HUES48 (cell line): ENCODE measurements around the gene CXADR.
A peak's percentile ranks its signal among the peaks of the same experiment; 100 is the strongest.

Source experiments
- H3K27ac ChIP-seq: one replicate; pipeline ENCODE4 v1.7.0; 2013; ENCODE audit warnings: low read depth, low read length, inconsistent platforms
- H3K27me3 ChIP-seq: 2 replicates; pipeline ENCODE4 v1.6.1; 2013; ENCODE audit warnings: mild to moderate bottlenecking, low read length; ENCODE audit not compliant: control insufficient read depth, insufficient read depth
- H3K36me3 ChIP-seq: 2 replicates; pipeline ENCODE4 v1.6.1; 2013; ENCODE audit warnings: low read length; ENCODE audit not compliant: control insufficient read depth, insufficient read depth
- H3K4me1 ChIP-seq: 2 replicates; pipeline ENCODE4 v1.6.1; 2013; ENCODE audit warnings: mild to moderate bottlenecking, low read length; ENCODE audit not compliant: control insufficient read depth, insufficient read depth
- H3K4me3 ChIP-seq: 2 replicates; pipeline ENCODE4 v1.5.1; 2013; ENCODE audit warnings: mild to moderate bottlenecking, low read depth, low read length
- H3K9ac ChIP-seq: 2 replicates; pipeline ENCODE4 v1.6.1; 2013; ENCODE audit warnings: mild to moderate bottlenecking, low read depth, low read length, moderate library complexity
- H3K9me3 ChIP-seq: 2 replicates; pipeline ENCODE4 v1.6.1; 2013; ENCODE audit warnings: low read length; ENCODE audit not compliant: control insufficient read depth, insufficient read depth

Gene CXADR

DNA sequence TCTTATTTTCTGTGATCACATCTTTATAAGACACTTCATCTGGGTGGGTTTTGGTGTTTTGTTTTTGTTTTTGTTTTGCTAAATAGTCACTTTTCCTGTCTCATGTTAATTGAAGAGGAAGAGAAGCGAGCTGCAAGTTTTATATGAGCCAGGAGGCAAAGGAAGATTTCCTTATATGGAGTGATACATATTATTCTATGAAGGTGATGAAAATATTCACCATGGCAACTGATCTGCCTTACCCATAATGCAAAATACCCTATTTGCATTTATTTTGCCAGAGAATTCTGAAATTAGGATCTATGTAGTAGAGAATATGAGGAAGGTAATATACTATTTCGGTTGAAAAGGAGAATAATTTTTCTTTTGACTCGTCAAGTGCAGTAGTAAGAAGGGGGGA lies 13.9 kb downstream of the CXADR start:
- Histone ChIP-seq H3K36me3 (peaks cover 7% of the 10 kb centered on the region), H3K9me3 (no peaks in the 10 kb centered on the region), H3K27me3 (no peaks in the 10 kb centered on the region), H3K27ac (peak overlapping the region; percentile 75), H3K4me3 (no peak overlapping the region), H3K9ac (no peak overlapping the region), H3K4me1 (peaks cover 36% of the 10 kb centered on the region)

DNA sequence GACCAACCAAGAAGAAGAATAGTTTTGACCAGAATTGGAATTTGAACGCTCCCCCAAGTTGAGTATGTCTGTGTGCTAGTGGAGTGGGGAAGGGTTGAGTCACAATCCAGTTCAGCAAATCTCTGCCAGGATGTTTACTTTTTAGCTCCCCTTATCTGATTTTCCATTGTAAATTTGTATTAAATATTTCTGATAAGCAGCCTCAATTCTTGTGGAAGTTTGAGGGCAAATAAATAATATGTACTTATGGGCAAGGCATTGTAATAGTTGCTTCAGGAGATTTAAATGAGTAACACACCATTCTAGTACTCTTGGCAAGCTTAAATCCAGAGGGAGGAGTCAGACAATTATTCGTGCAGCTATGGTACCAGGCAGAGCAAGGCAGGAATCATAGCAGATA lies 14.4 kb downstream of the CXADR start:
- peak overlapping the region; percentile 19; the same call in 1 of the 2 replicates for H3K9ac ChIP-seq
- peaks cover 36% of the 10 kb centered on the region for H3K4me1 ChIP-seq
- H3K4me3 ChIP-seq = no peak overlapping the region
- peaks cover 7% of the 10 kb centered on the region for H3K36me3 ChIP-seq
- H3K27me3 ChIP-seq = no peaks in the 10 kb centered on the region
- H3K27ac ChIP-seq = peak overlapping the region; percentile 75
- no peaks in the 10 kb centered on the region for H3K9me3 ChIP-seq

DNA sequence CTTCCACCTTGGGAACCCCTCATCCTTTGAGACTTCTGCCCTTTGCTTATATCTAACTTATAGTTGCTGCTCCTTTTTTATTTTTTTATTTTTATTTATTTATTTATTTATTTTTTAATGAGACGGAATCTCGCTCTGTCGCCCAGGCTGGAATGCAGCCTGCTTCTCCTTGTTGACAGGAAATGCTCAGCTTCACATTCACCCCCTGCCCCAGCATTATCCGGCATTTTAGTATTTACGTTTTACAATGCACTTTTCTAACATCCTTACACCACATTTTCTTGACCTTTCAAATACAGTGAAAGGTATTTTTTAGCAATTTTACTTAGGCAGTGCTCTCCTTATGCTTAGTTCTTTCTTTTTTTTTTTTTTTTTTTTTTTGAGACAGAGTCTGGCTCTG lies 14.9 kb downstream of the CXADR start:
- no peak overlapping the region for H3K9ac ChIP-seq
- peak overlapping the region; percentile 75 for H3K27ac ChIP-seq
- H3K27me3 ChIP-seq = no peaks in the 10 kb centered on the region
- peaks cover 7% of the 10 kb centered on the region for H3K36me3 ChIP-seq
- peaks cover 36% of the 10 kb centered on the region for H3K4me1 ChIP-seq
- no peaks in the 10 kb centered on the region for H3K9me3 ChIP-seq
- H3K4me3 ChIP-seq = no peak overlapping the region

DNA sequence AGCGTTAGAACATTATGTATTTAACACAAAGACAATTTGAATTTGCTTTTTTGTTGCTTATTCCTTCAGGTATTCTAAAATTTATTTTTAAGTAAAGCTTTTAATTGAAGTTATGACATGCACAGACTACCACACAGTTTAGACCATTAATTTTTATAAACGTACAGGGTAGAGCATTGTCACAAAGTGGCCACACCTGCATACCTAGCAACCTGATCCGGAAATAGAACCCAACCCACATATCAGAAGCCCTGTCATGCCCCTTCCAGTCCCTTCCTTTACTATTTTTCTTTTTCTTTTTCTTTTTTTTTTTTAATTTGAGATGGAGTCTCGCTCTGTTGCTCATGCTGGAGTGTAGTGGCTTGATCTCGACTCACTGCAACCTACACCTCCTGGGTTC lies 16.8 kb downstream of the CXADR start:
- Histone ChIP-seq H3K27ac (no peak overlapping the region), H3K9me3 (no peaks in the 10 kb centered on the region), H3K4me3 (no peak overlapping the region), H3K9ac (no peak overlapping the region), H3K27me3 (no peaks in the 10 kb centered on the region), H3K4me1 (peaks cover 44% of the 10 kb centered on the region), H3K36me3 (peaks cover 11% of the 10 kb centered on the region)

DNA sequence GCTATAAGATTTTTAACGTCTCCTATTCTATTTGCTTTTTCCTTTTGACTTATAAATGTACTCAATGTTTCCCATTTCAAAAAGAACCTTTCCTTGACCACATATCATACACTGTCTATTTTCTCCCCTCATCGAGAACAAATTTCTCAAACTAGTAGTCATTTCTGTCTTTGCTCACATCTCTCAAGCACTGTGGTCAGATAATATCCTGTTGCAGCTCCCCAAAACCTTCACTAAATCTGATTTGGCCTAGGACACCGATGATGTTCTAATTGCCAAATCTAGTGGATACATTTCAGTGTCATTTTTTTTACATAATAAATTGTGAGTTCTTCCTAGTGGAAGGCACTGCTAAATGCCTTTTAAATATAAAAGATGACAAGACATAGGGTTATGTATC lies 19.4 kb downstream of the CXADR start:
- H3K9me3 ChIP-seq = no peaks in the 10 kb centered on the region
- H3K36me3 ChIP-seq = peaks cover 15% of the 10 kb centered on the region
- H3K4me3 ChIP-seq = no peak overlapping the region
- H3K27me3 ChIP-seq = no peaks in the 10 kb centered on the region
- H3K9ac ChIP-seq = no peak overlapping the region
- peaks cover 27% of the 10 kb centered on the region for H3K4me1 ChIP-seq
- H3K27ac ChIP-seq = no peak overlapping the region

DNA sequence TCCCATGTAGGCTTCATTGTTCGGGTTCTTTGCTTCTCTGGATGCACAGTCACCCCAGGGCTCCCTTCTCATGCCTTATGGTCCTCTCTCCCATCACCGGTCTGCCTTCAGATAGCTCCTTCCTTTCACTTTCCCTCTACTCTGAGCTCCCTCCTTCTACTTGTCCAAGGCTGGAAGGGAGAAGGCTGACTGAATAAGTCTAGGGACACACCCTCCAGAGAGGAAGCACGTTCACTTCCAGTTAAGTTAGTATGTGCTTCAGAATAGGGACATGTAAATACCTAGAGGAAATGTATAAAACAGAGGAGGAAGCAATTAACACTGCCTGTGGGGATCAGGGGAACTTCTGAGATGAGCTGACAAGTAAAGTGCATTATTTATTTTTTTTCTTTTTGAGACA lies 23.5 kb downstream of the CXADR start:
- Histone ChIP-seq H3K9ac (no peak overlapping the region), H3K27me3 (no peaks in the 10 kb centered on the region), H3K9me3 (no peaks in the 10 kb centered on the region), H3K36me3 (peaks cover 20% of the 10 kb centered on the region), H3K4me1 (peaks cover 32% of the 10 kb centered on the region), H3K27ac (no peak overlapping the region), H3K4me3 (no peak overlapping the region)

DNA sequence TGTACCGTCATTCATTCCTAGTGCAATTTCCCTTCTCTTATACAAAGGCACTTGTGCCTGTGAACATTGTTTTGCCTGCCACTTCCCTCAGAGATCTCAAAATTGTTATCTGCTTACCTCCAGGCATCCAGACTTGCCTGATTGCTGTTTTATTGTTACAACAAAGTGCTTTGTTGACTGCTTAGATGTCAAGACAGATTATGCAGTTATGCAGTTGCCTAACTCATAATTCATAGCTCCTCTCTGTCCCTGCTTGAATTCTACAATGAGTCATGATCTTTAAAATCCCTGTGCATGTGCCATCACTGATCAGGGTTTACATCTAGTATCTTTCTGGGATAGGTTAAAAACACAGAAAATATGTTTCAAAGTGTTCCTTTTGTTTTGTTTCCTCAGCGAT lies 24.5 kb downstream of the CXADR start:
- Histone ChIP-seq H3K9ac (no peak overlapping the region), H3K4me1 (peaks cover 36% of the 10 kb centered on the region), H3K27me3 (no peaks in the 10 kb centered on the region), H3K4me3 (no peak overlapping the region), H3K9me3 (no peaks in the 10 kb centered on the region), H3K27ac (no peak overlapping the region), H3K36me3 (peaks cover 20% of the 10 kb centered on the region)

DNA sequence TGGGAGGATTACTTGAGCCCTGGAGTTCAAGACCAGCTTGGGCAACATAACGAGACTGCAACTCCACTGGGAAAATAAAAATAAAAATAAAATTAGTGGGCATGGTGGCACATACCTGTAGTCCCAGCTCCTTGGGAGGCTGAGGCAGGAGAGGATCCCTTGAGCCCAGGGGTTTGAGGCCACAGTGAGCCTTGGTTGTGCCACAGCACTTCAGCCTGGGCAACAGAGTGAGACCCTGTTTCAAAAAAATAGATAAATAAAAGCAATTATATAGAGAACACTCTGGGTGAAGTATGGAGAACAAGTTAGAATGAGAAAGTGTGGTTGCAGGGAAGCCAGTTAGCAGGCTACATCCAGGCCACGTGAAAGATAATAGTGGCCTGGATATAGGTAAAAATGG lies 25.7 kb downstream of the CXADR start:
- Histone ChIP-seq H3K9me3 (no peaks in the 10 kb centered on the region), H3K27ac (no peak overlapping the region), H3K9ac (no peak overlapping the region), H3K4me1 (peaks cover 33% of the 10 kb centered on the region), H3K36me3 (peaks cover 16% of the 10 kb centered on the region), H3K27me3 (no peaks in the 10 kb centered on the region), H3K4me3 (no peak overlapping the region)

DNA sequence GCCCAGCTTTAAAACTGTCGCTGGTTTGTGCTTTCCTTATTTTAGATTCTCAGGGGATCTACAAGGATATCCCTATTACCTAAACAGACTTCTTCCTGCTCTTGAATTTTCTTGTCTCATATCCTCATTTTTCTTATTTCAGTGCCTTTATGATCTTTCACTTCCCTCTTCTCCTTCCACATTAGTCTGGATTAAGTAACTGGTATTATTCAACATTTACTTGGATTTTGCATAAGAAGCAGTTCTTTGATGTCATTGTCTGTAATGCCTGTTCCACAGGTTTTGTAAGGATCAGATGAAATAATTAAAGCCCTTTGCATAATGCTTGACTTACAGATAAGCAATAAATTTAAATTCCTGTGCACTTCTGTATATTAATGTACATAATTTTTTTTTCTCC lies 26.5 kb downstream of the CXADR start:
- no peaks in the 10 kb centered on the region for H3K27me3 ChIP-seq
- peaks cover 35% of the 10 kb centered on the region for H3K4me1 ChIP-seq
- H3K9me3 ChIP-seq = no peaks in the 10 kb centered on the region
- H3K4me3 ChIP-seq = no peak overlapping the region
- peaks cover 16% of the 10 kb centered on the region for H3K36me3 ChIP-seq
- no peak overlapping the region for H3K27ac ChIP-seq
- H3K9ac ChIP-seq = no peak overlapping the region

DNA sequence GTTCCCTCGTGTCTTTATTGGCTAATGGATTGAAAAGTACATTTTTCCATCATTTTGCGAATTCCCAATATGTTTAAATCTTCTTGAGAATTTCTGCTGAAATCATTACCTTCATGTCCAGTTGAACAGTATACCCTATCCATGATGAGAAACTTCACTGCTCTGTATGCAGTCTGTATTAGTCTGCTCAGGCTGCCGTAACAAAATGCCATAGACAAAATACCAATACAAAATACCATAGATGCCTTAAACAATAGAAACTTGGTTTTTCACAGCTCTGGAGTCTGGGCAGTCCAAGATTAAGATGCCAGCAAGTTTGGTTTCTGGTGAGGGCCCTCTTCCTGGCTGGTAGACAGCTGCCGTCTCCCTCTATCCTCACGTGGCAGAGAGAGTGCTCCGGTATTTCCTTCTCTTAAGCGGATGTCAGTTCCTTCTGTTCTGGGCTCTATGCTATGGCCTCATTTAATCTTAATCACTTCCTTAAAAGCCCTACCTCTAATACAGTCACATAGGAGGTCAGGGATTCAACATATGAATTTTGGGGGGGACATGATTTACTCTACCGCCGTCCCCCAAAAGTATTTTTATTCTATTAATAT lies 27.0 kb downstream of the CXADR start:
- Histone ChIP-seq H3K9ac (no peak overlapping the region), H3K4me1 (peaks cover 34% of the 10 kb centered on the region), H3K27ac (no peak overlapping the region), H3K9me3 (no peaks in the 10 kb centered on the region), H3K27me3 (no peaks in the 10 kb centered on the region), H3K4me3 (no peak overlapping the region), H3K36me3 (peaks cover 16% of the 10 kb centered on the region)

DNA sequence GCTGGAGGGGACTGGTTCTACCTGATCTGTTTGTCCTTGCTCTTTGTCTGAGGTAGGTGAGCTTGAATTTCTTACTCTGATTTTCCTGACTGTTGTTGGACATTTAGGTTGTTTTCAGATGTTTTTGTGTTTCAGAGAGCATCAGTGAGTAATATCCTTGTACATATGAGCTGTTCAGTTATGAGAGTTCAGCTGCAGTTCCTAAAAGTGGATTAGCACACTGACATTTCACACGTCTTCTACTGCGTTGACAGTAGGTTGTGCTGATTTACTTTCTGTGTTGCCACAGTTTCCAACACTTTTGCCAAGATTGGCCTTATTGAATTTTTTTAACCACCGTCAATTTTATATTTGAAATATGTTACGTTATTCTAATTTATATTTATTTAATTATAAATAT lies 27.7 kb downstream of the CXADR start:
- Histone ChIP-seq H3K9me3 (no peaks in the 10 kb centered on the region), H3K4me3 (no peak overlapping the region), H3K27ac (no peak overlapping the region), H3K9ac (no peak overlapping the region), H3K27me3 (no peaks in the 10 kb centered on the region), H3K4me1 (peaks cover 34% of the 10 kb centered on the region), H3K36me3 (peaks cover 11% of the 10 kb centered on the region; the same call in 1 of the 2 replicates)
